Kidney epithelial cell (primary cell): ENCODE data around the gene RAB1B. TPM values are rescaled to one million over a fixed set of nuclear protein-coding genes. Genes with fewer than 3 reads are reported as not detected.

Experiments
- DNase-seq: peaks from one replicate; pipeline ENCODE4 v3.0.0-alpha.2; 2010; ENCODE audit warnings: low read depth
- H3K27me3 ChIP-seq: 2 replicates; pipeline ENCODE4 v1.6.0; 2011; ENCODE audit warnings: low read length; ENCODE audit not compliant: control insufficient read depth, insufficient read depth
- H3K36me3 ChIP-seq: 2 replicates; pipeline ENCODE4 v1.5.1; 2011; ENCODE audit warnings: low read length; ENCODE audit not compliant: control insufficient read depth, insufficient read depth
- H3K4me3 ChIP-seq: 2 replicates; pipeline ENCODE4 v1.5.1; 2011; ENCODE audit warnings: low read depth, mild to moderate bottlenecking, control low read depth, low read length
- CTCF ChIP-seq: IDR thresholded peaks from 2 replicates; pipeline ENCODE4 v1.5.1; 2011; ENCODE audit warnings: mild to moderate bottlenecking, moderate library complexity, low read length, control low read depth, inconsistent platforms; ENCODE audit not compliant: insufficient read depth, poor library complexity, severe bottlenecking
- total RNA-seq: library from RNA; depleted of rRNA; stranded (reverse); fragments of >200 nt; gene quantifications from 2 replicates; pipeline ENCODE4 v1.2.3, GENCODE V29; 2015

Gene RAB1B
- total RNA-seq, 1 donor from 2014 or later, result 108 TPM

DNA sequence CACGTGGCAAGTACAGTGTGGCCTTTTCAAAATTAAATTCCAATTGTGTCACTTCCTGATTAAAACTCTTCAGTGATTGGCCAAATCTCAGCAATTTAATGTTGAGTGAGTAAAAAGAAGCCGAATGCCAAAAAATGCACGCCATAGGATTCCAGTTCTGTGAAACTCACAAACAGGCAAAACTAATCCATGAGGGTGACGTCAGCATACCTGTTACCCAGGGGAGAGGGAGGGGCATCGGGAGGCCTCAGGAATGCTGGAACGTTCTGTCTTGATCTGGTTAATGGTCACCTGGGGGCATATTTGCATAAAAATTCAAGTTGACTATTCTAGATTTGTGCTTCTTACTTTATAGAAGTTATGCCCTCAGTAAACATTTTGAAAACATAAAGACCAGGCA is 39.9 kb upstream of the RAB1B start:
- Histone ChIP-seq H3K27me3 (no peaks in the 10 kb centered on the region), H3K4me3 (no peak overlapping the region), H3K36me3 (peaks cover 2% of the 10 kb centered on the region)
- DNase-seq, result no peak
- TF ChIP-seq CTCF, result no peak

DNA sequence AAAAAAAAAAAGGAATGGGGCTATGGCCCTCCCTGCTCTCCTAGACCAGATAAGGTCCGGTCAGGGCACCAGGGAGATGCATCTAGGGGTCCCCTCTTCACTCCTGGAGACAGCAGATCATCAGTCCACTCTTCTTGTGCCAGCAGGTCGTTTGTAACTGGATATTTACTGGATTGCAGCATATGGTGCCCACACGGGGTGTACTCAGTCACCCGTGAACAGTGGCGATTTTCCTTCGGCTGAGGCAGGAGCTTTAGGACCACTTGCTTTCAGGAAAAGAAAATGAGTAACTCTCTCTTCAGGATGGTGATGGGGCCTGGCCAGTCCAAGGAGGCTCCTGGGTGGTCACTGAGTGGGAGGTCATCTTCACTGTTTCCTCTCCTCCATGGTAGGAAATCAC is 38.3 kb upstream of the RAB1B start:
- TF ChIP-seq CTCF, result no peak
- Histone ChIP-seq H3K27me3 (no peaks in the 10 kb centered on the region), H3K4me3 (no peak overlapping the region), H3K36me3 (no peaks in the 10 kb centered on the region)
- DNase-seq, result no peak

- TF ChIP-seq CTCF, result no peak
- Histone ChIP-seq H3K27me3 (no peaks in the 10 kb centered on the region), H3K36me3 (no peaks in the 10 kb centered on the region), H3K4me3 (no peak overlapping the region)
- no peak for DNase-seq
Observed at GRCh38 chr11:66230978-66231377, 37.5 kb upstream of the RAB1B start.

GRCh38 chr11:66231561-66231960 is 36.9 kb upstream of the RAB1B start:
- no peaks in the 10 kb centered on the region for H3K27me3 ChIP-seq
- DNase-seq, result no peak
- no peak for TF ChIP-seq CTCF
- H3K4me3 ChIP-seq, result no peak overlapping the region
- no peaks in the 10 kb centered on the region for H3K36me3 ChIP-seq

DNA sequence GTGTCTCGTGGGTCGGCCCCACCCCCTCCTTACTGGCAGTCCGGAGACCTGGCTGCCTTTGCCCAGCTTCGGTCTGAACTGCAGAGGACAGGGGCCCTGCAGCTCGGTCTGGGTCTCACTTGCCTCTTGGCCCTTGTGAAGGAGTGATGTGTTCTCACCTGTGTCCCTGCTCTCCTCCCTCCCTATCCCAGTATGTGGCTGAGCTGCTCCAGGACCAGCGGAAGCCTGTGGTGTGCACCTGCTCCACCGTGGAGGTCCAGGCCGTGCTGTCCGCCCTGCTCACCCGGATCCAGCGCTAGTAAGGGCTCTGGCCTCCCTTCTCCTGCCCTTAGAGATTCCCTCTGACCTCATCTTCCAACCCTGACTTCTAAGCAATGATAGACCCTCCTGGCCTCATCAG is 35.7 kb upstream of the RAB1B start:
- DNase-seq, result no peak
- Histone ChIP-seq H3K36me3 (no peaks in the 10 kb centered on the region), H3K27me3 (no peaks in the 10 kb centered on the region), H3K4me3 (no peak overlapping the region)
- TF ChIP-seq CTCF, result no peak

DNA sequence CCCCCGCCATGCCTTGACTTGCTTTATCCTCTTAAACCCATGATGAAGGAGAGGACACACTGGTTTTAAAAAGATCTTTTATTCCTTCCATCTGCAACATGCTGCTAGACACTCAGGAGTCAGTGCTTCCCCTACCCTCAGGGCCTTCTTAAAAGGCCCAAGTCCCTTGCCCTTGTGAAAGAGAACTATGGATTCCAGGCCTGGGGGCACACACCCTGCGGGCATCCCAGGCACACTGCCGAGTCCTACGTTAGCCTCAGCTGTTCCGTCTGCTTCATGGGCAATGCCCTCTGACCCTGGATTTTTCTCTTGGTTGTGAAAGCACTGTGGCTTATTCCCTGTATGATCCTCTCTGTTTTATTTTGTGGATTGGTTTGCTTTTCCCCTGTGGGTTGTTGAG is 35.1 kb upstream of the RAB1B start:
- no peaks in the 10 kb centered on the region for H3K27me3 ChIP-seq
- TF ChIP-seq CTCF, result no peak
- no peaks in the 10 kb centered on the region for H3K36me3 ChIP-seq
- DNase-seq, result no peak
- H3K4me3 ChIP-seq, result no peak overlapping the region
